ENCODE results near the gene IFT22.
"Not testable (repeated sequence)": the region's sequence is repeated elsewhere in the genome, so short reads cannot be mapped to it uniquely, and the experiment has no call there.

Gene IFT22

GRCh38 chr7:101288439-101288838 is 33.2 kb downstream of the IFT22 start:
- CTCF ChIA-PET = interaction anchor here (1.3 kb wide), 1 partner anchor 144 kb away, joined by 7 read pairs; no protein-coding TSS in a partner anchor
- no peak overlapping the region for H3K4me3 ChIP-seq (ENCODE audit: low read depth, low read length)
- H3K36me3 ChIP-seq (ENCODE audit: control insufficient read depth in 2 of 2, insufficient read depth in 1 of 2, low read length in 2 of 2) = no peaks in the 10 kb centered on the region
- no peaks in the 10 kb centered on the region for H3K9me3 ChIP-seq (ENCODE audit: control insufficient read depth, insufficient read depth, low read depth, low read length)
- no peak for TF ChIP-seq ZNF311 (tag by site-specific recombination; IDR thresholded peaks at IDR 0.05; ENCODE audit: borderline replicate concordance)
- TF ChIP-seq ZNF10 (tag by site-specific recombination; IDR thresholded peaks at IDR 0.05) = peak; percentile 89
- H3K4me1 ChIP-seq (ENCODE audit: control insufficient read depth, insufficient read depth, low read length) = no peaks in the 10 kb centered on the region
- POLR2A ChIA-PET = no interaction called here
- H3K27ac ChIP-seq (ENCODE audit: extremely low read depth, low read depth, low read length) = no peak overlapping the region

GRCh38 chr7:101287032-101287431 is 34.6 kb downstream of the IFT22 start:
- H3K27ac ChIP-seq (ENCODE audit: extremely low read depth, low read depth, low read length) = no peak overlapping the region
- POLR2A ChIA-PET = no interaction called here
- no peak for TF ChIP-seq ZNF133 (tag by site-specific recombination; IDR thresholded peaks at IDR 0.05)
- no peak for TF ChIP-seq IKZF3 (tag by site-specific recombination; IDR thresholded peaks at IDR 0.05)
- TF ChIP-seq SCRT2 (tag by site-specific recombination; IDR thresholded peaks at IDR 0.05) = 0 out of 2 replicates have a peak, but pooled peaks have one; percentile 17
- H3K36me3 ChIP-seq (ENCODE audit: control insufficient read depth in 2 of 2, insufficient read depth in 1 of 2, low read length in 2 of 2) = no peaks in the 10 kb centered on the region
- CTCF ChIA-PET = no interaction called here
- H3K4me3 ChIP-seq (ENCODE audit: low read depth, low read length) = no peak overlapping the region
- H3K9me3 ChIP-seq (ENCODE audit: control insufficient read depth, insufficient read depth, low read depth, low read length) = no peaks in the 10 kb centered on the region
- no peaks in the 10 kb centered on the region for H3K4me1 ChIP-seq (ENCODE audit: control insufficient read depth, insufficient read depth, low read length)

- H3K9me3 ChIP-seq (ENCODE audit: control insufficient read depth, insufficient read depth, low read depth, low read length); POLR2A ChIA-PET; H3K4me1 ChIP-seq (ENCODE audit: control insufficient read depth, insufficient read depth, low read length); H3K36me3 ChIP-seq (ENCODE audit: control insufficient read depth in 2 of 2, insufficient read depth in 1 of 2, low read length in 2 of 2); H3K27ac ChIP-seq (ENCODE audit: extremely low read depth, low read depth, low read length); H3K4me3 ChIP-seq (ENCODE audit: low read depth, low read length): not testable (repeated sequence)
- CTCF ChIA-PET = interaction anchor here (0.5 to 6.2 kb wide), 3 partner anchors 10 to 143 kb away, joined by 3 to 106 read pairs (median 7); no protein-coding TSS in a partner anchor
Measured at GRCh38 chr7:101285880-101286279, 35.7 kb downstream of the IFT22 start.

- CTCF ChIA-PET = interaction anchor here (1.4 to 6.2 kb wide), 3 partner anchors 10 to 143 kb away, joined by 7 to 106 read pairs (median 33); partner anchors contain the start of gene FIS1
- H3K4me1 ChIP-seq (ENCODE audit: control insufficient read depth, insufficient read depth, low read length) = no peaks in the 10 kb centered on the region
- H3K4me3 ChIP-seq (ENCODE audit: low read depth, low read length) = no peak overlapping the region
- TF ChIP-seq ZBTB1 (tag by site-specific recombination; IDR thresholded peaks at IDR 0.05) (no peak), ZNF600 (tag by site-specific recombination; IDR thresholded peaks at IDR 0.05) (no peak), ZNF133 (tag by site-specific recombination; IDR thresholded peaks at IDR 0.05) (no peak), FEZF1 (tag by site-specific recombination; IDR thresholded peaks at IDR 0.05) (no peak), ZNF558 (tag by site-specific recombination; IDR thresholded peaks at IDR 0.05) (no peak), ZNF274 (IDR thresholded peaks at IDR 0.05; ENCODE audit: low read length) (no peak), ZNF274 (tag by site-specific recombination; IDR thresholded peaks at IDR 0.05; ENCODE audit: borderline replicate concordance) (no peak), ZNF362 (tag by site-specific recombination; IDR thresholded peaks at IDR 0.05) (0 out of 2 replicates have a peak, but pooled peaks have one; percentile 37), ZNF366 (tag by site-specific recombination; conservative IDR thresholded peaks at IDR 0.05) (peak; percentile 35; the same call in 1 of the 2 replicates)
- H3K36me3 ChIP-seq (ENCODE audit: control insufficient read depth in 2 of 2, insufficient read depth in 1 of 2, low read length in 2 of 2) = no peaks in the 10 kb centered on the region
- POLR2A ChIA-PET = no interaction called here
- H3K27ac ChIP-seq (ENCODE audit: extremely low read depth, low read depth, low read length) = no peak overlapping the region
- H3K9me3 ChIP-seq (ENCODE audit: control insufficient read depth, insufficient read depth, low read depth, low read length) = no peaks in the 10 kb centered on the region
Measured at GRCh38 chr7:101285171-101285570, 36.4 kb downstream of the IFT22 start.

- H3K4me3 ChIP-seq (ENCODE audit: low read depth, low read length); POLR2A ChIA-PET; H3K9me3 ChIP-seq (ENCODE audit: control insufficient read depth, insufficient read depth, low read depth, low read length); H3K4me1 ChIP-seq (ENCODE audit: control insufficient read depth, insufficient read depth, low read length); H3K36me3 ChIP-seq (ENCODE audit: control insufficient read depth in 2 of 2, insufficient read depth in 1 of 2, low read length in 2 of 2); H3K27ac ChIP-seq (ENCODE audit: extremely low read depth, low read depth, low read length): not testable (repeated sequence)
- CTCF ChIA-PET = interaction anchor here (0.5 to 6.2 kb wide), 8 partner anchors 8 to 482 kb away, joined by 3 to 106 read pairs (median 8); no protein-coding TSS in a partner anchor
- TF ChIP-seq ZNF121 (tag by site-specific recombination; IDR thresholded peaks at IDR 0.05) = 0 out of 2 replicates have a peak, but pooled peaks have one; percentile 39
Measured at GRCh38 chr7:101280912-101281311, 40.7 kb downstream of the IFT22 start.
